IPS DF 4.7 (cell line): ENCODE data around the gene C7orf25.
"Not testable (repeated sequence)": the region's sequence is repeated elsewhere in the genome, so short reads cannot be mapped to it uniquely, and the experiment has no call there.

Source experiments
- DNase-seq: peaks from one replicate; pipeline ENCODE4 v3.0.0-alpha.2; 2013; ENCODE audit warnings: low spot score; ENCODE audit errors: extremely low read depth

Gene C7orf25

GRCh38 chr7:42929449-42929848 is 17.6 kb upstream of the C7orf25 start:
- no peak for DNase-seq

GRCh38 chr7:42928754-42929153 is 16.9 kb upstream of the C7orf25 start:
- no peak for DNase-seq

- DNase-seq = no peak
Observed at GRCh38 chr7:42926204-42926603, 14.3 kb upstream of the C7orf25 start.

- DNase-seq = no peak
Observed at GRCh38 chr7:42925630-42926029, 13.8 kb upstream of the C7orf25 start.

DNA sequence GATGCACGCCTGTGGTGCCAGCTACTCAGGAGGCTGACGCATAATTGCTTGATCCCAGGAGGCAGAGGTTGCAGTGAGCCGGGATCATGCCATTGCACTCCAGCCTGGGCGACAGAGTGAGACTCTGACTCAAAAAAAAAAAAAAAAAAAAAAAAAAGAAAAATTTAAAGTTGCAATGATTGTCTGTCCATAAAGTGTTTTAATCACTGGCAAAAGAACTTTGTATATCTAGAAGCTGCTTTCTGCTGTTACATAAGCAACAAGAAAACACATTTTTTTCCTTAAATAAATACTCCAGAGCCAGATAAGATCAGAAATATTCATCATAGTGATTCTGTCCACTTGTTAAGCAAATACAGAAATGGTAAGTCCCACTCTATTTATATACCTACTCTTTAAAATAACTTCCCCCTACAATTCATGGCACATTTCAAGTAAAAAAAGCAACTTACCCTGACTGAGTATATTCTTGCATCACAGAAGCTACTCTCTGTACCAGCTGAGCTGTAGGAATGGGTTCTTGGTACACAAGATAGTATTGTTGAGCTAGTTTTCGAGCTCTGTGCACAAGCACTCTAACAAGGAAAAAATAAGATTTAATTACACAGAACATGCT is 12.5 kb upstream of the C7orf25 start:
- no peak for DNase-seq

DNA sequence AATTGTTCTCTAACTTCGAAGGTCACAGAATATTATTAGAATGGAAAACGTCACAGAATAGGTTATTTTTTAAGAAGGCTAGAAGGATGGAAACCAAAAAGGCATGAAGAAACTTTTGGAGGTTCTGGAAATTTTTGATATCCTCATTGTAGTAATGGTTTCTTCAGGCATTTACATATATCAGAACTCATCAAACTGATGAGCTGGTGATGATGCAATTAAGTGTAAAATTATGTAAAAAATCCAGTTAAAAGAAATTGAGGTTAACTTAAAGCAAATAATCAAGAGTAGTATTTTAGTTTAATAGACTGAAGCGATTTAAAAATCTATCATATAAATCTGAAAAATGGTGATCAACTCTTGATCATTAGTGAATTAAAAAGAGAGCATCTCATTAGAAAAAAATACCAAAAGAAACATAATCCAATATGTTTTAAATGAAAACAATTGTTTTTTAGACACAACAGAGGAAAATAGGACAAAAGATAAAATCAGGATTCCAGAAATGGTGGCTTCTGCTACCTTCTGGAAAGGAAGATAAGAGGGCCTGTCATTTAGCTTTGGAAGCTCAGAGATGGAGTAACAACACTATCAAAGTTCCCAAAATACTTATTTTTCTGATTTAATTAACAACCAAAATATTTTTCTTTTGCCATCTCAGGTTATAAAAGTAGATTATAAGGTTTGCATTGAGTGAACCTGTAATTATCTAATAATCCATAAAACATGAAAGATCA is 10.3 kb upstream of the C7orf25 start:
- no peak for DNase-seq

GRCh38 chr7:42915356-42915755 is 3.5 kb upstream of the C7orf25 start:
- no peak for DNase-seq

GRCh38 chr7:42914421-42915045 is 2.7 kb upstream of the C7orf25 start:
- DNase-seq = no peak

- DNase-seq = no peak
Observed at GRCh38 chr7:42914009-42914408, 2.1 kb upstream of the C7orf25 start.

DNA sequence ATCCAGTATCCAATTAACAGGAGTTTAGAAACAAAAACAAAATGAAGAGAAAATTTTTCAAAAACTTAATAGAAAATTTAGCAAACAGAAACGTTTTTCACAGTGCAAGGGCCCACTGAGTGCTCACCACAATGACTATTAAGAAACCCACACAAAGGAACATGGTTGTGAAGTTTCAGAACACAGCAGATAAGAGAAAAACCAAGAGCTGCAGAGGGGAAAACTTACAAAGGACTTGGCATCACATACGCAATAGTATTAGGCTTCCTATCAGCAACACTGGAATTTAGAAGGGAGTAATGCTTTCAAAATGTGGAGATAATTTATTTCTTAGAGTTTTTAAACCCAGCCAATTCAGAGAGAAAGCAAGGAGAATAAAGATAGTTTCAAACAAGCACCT is 1.7 kb upstream of the C7orf25 start:
- no peak for DNase-seq

- DNase-seq = no peak
Observed at GRCh38 chr7:42910306-42910705, 1.6 kb downstream of the C7orf25 start.

DNA sequence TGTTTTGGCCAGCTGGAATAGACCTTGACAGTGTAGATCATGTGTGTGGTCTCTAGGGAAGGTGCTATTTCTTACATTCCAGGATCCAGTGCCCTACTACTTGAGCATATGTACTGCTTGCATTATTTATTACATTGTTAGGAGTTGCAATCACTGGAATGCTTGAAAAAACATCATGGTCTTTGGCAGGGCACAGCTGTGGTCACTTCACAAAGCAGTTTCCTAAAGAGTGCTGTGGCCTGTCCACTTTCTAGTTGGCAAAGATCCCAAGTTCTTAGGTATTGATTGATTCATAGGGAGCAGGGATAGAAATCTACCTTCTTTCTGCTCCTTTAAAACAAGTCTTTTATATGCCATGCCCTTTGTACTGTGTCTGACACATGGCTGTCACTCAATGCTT is 4.6 kb downstream of the C7orf25 start:
- no peak for DNase-seq

- DNase-seq = no peak
Observed at GRCh38 chr7:42906181-42906580, 5.7 kb downstream of the C7orf25 start.

DNA sequence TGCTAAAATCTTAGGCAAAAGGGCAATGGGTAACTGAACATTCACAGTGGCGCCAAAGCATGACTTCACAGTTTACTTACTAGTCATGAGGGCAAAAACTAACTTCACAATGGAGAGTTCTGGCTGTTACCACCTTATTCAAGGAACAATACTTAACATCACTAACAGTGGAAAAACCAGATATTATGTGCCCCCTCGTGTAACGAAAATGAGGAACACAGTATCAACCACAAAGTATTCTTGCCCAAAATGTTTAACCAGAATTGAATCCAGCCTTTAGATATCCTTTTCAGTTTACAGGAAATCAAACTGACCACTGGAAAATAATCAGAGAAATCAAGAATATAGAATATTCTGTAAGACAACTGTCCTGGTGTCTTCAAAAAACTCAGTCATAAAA is 9.5 kb downstream of the C7orf25 start:
- no peak for DNase-seq

DNA sequence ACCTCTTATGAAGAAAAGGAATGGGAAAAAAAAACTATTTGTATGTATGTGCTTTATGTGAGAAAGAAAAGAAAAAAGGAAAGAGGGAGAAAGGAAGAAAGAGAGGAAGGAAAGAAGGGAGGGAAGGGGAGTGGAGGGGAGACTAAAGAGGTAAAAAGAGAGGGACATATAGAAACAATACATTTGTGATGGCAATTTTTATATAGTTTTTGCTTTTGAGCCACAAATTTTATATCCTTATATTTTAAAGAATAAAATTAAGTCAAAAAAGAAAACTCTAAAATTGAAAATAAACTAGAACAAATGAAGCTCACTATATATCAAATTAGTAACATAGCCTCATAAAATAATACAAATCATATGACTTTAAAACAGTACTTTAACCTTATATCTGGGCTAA is 11.0 kb downstream of the C7orf25 start:
- DNase-seq = no peak

DNA sequence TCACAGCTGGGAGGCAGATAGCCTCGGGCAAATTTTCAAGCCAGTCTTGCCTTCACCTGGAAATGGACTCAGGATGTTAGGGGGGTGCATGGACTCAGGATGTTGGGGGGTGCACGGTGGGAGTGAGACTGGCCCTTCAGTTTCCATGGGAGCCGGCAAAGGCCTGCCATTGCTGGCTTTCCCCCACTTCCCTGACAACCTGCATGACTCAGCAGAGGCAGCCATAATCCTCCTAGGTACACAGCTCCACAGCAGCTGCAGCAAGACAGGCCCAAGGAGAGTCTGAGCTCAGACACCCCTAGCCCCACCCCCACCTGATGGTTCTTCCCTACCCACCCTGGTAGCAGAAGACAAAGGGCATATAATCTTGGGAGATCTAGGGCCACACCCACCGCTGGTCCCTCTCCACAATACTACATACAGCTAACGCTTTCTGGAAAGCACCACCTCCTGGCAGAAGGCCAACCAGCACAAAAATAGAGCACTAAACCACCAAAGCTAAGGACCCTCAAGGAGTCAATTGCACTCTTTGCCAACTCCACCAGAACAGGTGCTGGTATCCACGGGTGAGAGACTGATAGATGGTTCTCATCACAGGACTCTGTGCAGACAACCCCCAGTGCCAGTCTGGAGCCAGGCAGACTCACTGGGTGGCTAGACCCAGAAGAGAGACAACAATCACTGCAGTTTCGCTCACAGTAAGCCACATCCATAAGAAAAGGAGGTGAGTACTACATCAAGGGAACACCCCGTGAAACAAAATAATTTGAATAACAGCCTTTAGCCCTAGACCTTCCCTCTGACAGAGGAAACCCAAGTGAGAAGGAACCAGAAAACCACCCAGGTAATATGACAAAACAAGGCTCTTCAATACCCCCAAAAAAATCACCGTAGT is 18.3 kb downstream of the C7orf25 start:
- DNase-seq = no peak

- no peak for DNase-seq
Observed at GRCh38 chr7:42886893-42887505, 24.9 kb downstream of the C7orf25 start.

GRCh38 chr7:42886129-42886528 is 25.7 kb downstream of the C7orf25 start:
- DNase-seq = no peak

GRCh38 chr7:42885183-42885582 is 26.7 kb downstream of the C7orf25 start:
- DNase-seq = not testable (repeated sequence)

GRCh38 chr7:42883950-42884349 is 27.9 kb downstream of the C7orf25 start:
- DNase-seq = no peak

- no peak for DNase-seq
Observed at GRCh38 chr7:42880392-42880791, 31.5 kb downstream of the C7orf25 start.
